ENCODE data around the gene TRAF2.

TRAF2 gene

DNA sequence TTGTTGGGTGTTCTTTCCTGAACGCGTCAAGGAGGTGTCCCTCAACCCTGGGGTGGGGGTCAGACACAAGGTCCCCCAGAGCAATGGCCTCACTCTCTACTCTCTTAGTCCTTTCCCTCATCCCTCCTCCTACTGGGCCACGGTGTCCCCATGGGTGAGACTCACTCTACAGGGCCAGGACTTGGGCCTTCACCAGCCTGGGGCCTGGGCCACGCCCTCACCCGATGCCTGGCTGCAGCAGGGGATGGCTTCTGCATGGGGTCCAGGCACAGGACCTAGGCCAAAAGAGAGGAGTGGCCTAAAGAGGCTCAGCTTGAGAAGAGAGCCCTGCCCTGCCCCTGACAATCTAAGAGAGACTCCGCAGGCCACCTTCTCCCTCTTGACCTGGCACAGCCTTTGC, 71.6 kb downstream of the TRAF2 start:
- Histone ChIP-seq H3K27ac (replicated peaks) (no peak overlapping the region), H3K4me3 (replicated peaks; ENCODE audit: insufficient read depth, low read length) (no peak overlapping the region), H3K27me3 (ENCODE audit: insufficient read depth, poor library complexity, severe bottlenecking) (no peaks in the 10 kb centered on the region)
- DNase-seq (ENCODE audit: low read depth in 1 of 2, low spot score in 1 of 2): no peak
- TF ChIP-seq POLR2AphosphoS5 (IDR thresholded peaks at IDR 0.05; ENCODE audit: low read depth) (no peak), GABPA (IDR thresholded peaks at IDR 0.05; ENCODE audit: low read depth) (no peak)
- TF ChIP-seq, protein P1, sequence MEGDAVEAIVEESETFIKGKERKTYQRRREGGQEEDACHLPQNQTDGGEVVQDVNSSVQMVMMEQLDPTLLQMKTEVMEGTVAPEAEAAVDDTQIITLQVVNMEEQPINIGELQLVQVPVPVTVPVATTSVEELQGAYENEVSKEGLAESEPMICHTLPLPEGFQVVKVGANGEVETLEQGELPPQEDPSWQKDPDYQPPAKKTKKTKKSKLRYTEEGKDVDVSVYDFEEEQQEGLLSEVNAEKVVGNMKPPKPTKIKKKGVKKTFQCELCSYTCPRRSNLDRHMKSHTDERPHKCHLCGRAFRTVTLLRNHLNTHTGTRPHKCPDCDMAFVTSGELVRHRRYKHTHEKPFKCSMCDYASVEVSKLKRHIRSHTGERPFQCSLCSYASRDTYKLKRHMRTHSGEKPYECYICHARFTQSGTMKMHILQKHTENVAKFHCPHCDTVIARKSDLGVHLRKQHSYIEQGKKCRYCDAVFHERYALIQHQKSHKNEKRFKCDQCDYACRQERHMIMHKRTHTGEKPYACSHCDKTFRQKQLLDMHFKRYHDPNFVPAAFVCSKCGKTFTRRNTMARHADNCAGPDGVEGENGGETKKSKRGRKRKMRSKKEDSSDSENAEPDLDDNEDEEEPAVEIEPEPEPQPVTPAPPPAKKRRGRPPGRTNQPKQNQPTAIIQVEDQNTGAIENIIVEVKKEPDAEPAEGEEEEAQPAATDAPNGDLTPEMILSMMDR (IDR thresholded peaks at IDR 0.05; ENCODE audit: insufficient read depth, low read length): no peak

DNA sequence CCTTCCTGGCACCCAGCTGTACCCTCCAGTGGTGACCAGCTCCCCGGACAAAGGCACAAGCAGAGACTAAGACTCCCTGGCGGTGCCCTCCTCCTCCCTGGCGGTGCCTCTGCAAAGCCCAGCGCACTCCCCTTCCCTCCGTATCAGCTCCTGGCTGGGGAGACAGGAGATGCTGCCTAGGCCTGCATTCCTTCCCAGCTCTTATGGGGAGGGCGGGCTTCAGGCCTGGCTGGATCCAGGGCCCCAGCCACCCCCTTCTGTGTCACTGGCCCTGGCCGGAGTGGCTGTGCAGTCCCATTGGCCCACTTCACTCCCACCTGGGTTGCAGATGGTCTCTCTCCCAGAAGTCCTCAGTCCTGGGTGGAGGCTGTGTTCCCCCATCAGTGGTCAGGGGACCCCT, 72.2 kb downstream of the TRAF2 start:
- no peak for DNase-seq (ENCODE audit: low read depth in 1 of 2, low spot score in 1 of 2)
- Histone ChIP-seq H3K27me3 (ENCODE audit: insufficient read depth, poor library complexity, severe bottlenecking) (no peaks in the 10 kb centered on the region), H3K27ac (replicated peaks) (no peak overlapping the region), H3K4me3 (replicated peaks; ENCODE audit: insufficient read depth, low read length) (no peak overlapping the region)
- TF ChIP-seq, protein P2, sequence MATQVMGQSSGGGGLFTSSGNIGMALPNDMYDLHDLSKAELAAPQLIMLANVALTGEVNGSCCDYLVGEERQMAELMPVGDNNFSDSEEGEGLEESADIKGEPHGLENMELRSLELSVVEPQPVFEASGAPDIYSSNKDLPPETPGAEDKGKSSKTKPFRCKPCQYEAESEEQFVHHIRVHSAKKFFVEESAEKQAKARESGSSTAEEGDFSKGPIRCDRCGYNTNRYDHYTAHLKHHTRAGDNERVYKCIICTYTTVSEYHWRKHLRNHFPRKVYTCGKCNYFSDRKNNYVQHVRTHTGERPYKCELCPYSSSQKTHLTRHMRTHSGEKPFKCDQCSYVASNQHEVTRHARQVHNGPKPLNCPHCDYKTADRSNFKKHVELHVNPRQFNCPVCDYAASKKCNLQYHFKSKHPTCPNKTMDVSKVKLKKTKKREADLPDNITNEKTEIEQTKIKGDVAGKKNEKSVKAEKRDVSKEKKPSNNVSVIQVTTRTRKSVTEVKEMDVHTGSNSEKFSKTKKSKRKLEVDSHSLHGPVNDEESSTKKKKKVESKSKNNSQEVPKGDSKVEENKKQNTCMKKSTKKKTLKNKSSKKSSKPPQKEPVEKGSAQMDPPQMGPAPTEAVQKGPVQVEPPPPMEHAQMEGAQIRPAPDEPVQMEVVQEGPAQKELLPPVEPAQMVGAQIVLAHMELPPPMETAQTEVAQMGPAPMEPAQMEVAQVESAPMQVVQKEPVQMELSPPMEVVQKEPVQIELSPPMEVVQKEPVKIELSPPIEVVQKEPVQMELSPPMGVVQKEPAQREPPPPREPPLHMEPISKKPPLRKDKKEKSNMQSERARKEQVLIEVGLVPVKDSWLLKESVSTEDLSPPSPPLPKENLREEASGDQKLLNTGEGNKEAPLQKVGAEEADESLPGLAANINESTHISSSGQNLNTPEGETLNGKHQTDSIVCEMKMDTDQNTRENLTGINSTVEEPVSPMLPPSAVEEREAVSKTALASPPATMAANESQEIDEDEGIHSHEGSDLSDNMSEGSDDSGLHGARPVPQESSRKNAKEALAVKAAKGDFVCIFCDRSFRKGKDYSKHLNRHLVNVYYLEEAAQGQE (IDR thresholded peaks at IDR 0.05; ENCODE audit: insufficient replicate concordance, low read depth): no peak
- TF ChIP-seq SPI1 (IDR thresholded peaks at IDR 0.05; ENCODE audit: borderline replicate concordance, low read depth): no peak
- TF ChIP-seq, protein P1 (IDR thresholded peaks at IDR 0.05; ENCODE audit: insufficient read depth, low read length): no peak
- no peak for TF ChIP-seq GABPA (IDR thresholded peaks at IDR 0.05; ENCODE audit: low read depth)
- TF ChIP-seq POLR2AphosphoS5 (IDR thresholded peaks at IDR 0.05; ENCODE audit: low read depth): no peak

DNA sequence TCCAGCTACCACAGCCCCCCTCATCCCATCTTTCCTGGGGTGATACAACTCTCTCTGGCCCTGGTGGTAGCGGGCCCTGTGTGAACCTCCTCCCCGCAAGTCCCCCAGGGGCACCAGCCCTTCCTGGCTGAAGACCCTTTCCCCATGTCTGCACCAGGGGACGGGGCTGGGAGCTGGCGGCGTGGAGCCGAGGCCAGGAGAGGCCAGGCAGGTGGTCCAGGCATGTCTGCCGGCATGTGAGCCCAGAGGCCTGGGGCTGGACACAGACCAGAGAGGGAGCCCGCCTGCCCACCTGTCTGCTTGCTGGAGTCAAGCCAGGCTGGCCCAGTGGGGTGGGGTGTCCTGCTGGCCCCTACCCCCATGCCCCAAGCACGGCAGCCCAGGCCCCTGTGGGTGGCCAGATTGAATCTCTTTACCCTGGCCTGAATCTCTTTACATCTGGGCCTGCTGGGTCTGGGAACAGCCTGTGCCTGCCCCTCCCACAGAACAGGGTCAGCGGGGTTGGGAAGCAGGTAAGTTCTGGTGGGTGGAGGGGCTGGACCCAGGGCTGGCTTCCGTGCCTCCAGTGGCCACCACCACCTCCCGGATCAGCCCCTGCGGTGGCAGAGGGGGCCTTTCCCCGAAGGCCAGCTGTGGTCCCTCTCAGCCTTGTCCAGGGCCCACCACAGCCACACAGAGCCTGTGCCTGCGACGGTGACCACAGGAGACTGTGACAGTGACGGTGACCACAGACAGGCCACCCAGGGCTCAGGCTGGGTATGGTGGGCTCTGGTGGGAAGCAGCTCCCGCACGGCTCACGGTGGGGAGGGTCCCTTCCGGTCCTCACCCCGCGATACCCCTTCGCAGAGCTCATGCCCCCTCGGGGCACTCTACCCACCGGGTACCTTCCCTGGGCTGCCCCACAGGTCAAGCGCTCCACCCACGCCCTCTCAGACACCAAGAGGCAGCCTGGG, 72.9 kb downstream of the TRAF2 start:
- no peak overlapping the region for H3K4me3 ChIP-seq (replicated peaks; ENCODE audit: insufficient read depth, low read length)
- no peak overlapping the region for H3K27ac ChIP-seq (replicated peaks)
- TF ChIP-seq GABPA (IDR thresholded peaks at IDR 0.05; ENCODE audit: low read depth): no peak
- TF ChIP-seq, protein P2 (IDR thresholded peaks at IDR 0.05; ENCODE audit: insufficient replicate concordance, low read depth): no peak
- no peak for TF ChIP-seq POLR2AphosphoS5 (IDR thresholded peaks at IDR 0.05; ENCODE audit: low read depth)
- no peak for TF ChIP-seq SPI1 (IDR thresholded peaks at IDR 0.05; ENCODE audit: borderline replicate concordance, low read depth)
- TF ChIP-seq, protein P1 (IDR thresholded peaks at IDR 0.05; ENCODE audit: insufficient read depth, low read length): no peak
- no peaks in the 10 kb centered on the region for H3K27me3 ChIP-seq (ENCODE audit: insufficient read depth, poor library complexity, severe bottlenecking)
- no peak for DNase-seq (ENCODE audit: low read depth in 1 of 2, low spot score in 1 of 2)
